SH-SY5Y (cell line): ENCODE data around the gene PKN1.

Experiments used
- GATA2 ChIP-seq: IDR thresholded peaks from 2 replicates; pipeline ENCODE4 v1.6.1; 2011; ENCODE audit warnings: mild to moderate bottlenecking, low read depth, low read length
- GATA3 ChIP-seq: IDR thresholded peaks from 2 replicates; pipeline ENCODE4 v1.6.1; 2011; ENCODE audit warnings: low read depth, mild to moderate bottlenecking, low read length, moderate library complexity

DNA sequence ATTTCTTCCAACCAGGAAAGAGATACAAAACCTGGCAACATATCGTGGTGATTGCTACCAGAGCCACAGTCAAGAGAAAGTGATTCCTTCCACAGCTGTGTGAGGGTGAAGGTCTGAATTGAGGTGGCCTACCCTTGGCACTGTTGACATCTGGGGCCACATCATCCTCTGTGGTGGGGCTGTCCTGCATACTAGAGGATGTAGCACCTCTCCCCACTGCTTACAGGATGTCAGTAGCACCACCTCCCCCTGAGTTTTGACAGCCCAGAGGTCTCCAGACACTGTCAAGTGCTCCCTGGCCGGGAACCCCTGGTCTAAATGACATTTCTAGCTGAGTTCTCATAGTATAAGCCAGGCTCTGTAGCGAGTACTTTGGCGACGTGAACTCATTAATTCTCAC, 26.6 kb downstream of the PKN1 start:
- TF ChIP-seq GATA2 (no peak), GATA3 (no peak)
